NCI-H69 (cell line): ENCODE data around the gene RRP8.

Experiments used
- DNase-seq: peaks from one replicate; lab custom pipeline; 2025; lab: John Stamatoyannopoulos, UW

RRP8 gene

GRCh38 chr11:6568191-6568918 is 35.1 kb downstream of the RRP8 start:
- peak; percentile 66 for DNase-seq

DNA sequence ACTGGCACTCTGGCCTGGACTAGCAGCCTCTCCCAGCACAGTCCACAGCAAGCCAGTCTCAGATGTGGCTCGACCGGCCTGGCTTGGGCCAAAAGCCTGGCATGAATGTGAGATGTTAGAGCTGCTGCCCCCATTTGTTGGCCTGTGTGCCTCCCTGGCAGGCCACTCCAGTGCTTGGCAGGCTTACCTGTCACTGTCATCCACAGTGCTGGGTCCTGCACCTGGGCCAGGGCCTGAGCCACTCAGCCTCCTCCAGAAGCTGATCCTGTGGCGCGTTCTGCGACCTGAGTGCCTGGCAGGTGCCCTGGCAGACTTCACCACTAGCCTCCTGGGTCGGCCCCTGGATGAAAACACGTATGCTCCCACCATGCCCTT is 36.1 kb downstream of the RRP8 start:
- DNase-seq: no peak

DNA sequence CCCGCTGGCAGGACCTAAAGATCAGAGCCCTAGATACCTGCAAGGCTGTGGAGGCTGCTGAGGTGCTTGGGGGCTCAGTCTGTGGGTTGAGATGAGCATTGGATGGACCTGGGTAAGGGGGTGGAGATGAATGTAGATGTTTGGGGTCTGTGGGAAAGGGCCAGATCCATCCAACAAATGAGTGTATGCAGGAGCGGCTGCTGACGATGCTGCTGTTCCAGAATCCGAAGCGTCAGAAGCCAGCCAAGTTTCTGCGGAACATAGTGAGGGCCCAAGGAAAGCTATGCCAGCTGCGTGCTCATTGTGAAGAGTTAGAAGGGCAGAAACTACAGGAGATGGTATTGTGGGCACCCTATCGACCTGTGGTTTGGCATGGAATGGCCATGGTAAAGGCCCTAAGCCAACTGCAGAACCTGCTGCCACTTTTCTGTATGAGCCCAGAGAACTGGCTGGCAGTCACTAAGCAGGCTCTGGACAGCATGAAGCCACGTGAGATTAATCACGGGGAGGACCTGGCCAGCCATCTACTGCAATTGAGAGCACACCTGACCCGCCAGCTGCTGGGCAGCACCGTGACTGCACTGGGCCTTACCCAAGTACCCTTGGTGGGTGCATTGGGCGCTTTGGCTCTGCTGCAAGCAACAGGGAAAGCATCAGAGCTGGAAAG is 36.6 kb downstream of the RRP8 start:
- DNase-seq: no peak

DNA sequence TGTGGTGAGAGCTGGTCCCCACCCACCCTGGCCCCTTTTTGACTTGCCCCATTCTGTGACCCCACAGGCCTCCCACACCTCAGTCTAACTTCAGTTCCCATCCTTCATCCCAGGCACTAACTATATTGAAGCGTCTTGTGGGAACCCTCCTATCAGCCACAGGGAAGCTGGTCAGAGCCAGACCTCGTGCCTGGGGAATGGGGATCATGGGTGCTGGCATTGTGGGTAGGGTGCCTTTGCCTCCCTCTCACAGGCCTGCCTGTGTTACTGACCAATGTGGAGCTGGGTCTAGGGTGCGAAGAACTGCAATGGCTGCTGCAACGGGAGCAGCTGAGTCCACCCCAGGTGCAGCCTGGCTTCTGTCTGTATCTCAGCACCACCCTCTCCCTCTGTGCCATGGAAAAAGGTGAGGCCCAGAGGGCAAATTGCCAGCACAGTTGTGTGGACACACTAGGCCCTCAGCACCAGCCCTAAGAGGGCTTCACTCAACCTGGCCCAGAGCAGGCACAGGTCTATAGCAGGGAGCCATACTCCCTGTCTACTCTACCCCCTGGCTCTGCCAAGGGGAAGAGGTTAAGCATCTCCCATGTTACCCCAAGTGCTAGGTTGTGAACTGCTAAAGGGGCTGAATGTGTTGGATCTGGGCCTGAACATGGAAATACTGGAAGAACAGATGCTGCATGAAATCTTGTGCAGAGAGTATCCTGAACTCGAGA is 37.3 kb downstream of the RRP8 start:
- DNase-seq: no peak

DNA sequence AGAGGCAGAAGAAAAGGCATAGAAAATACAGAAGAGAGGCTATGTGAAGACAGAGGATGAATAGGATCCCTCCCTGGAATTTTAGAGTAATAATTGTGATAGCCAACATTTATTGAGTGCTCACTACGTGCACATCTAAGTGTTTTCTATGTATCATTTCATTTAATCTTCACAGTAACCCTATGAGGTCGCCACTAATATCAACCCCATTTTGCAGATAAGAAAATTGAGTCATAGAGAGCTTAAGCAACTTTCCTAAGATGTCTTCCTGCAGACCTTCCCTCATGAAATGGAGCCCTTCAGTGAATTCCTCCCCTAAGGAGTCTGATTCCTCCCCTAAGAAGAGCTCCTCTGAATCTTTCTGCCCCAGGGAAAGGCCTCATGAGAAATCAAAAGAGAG is 38.1 kb downstream of the RRP8 start:
- no peak for DNase-seq

GRCh38 chr11:6563667-6564066 is 39.7 kb downstream of the RRP8 start:
- no peak for DNase-seq

DNA sequence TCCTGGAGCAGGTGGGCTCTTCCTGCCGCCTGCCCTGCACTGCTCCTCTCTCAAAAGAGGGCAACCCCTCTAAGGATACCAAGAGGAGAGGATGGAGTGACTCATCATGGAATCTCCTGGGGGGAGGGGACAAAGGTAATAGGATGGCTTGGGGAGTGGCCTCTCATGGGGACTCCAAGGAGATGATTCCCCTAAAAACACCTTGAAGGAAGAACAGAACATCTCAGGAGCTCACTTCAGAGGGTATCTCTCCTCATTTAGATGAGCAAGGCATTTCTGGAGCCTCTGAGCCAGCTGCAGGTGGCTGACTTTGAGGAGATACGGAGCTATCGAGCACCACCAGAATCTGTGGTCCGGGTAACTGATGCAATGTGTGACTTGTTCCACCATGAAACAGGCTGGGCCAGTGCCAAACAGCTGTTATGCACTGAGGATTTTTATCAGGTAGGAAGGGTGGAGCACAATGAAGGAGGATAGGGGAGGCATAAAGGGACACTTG is 40.2 kb downstream of the RRP8 start:
- no peak for DNase-seq

- no peak for DNase-seq
Measured at GRCh38 chr11:6561288-6561687, 42.1 kb downstream of the RRP8 start.

GRCh38 chr11:6559369-6559768 is 44.0 kb downstream of the RRP8 start:
- no peak for DNase-seq

DNA sequence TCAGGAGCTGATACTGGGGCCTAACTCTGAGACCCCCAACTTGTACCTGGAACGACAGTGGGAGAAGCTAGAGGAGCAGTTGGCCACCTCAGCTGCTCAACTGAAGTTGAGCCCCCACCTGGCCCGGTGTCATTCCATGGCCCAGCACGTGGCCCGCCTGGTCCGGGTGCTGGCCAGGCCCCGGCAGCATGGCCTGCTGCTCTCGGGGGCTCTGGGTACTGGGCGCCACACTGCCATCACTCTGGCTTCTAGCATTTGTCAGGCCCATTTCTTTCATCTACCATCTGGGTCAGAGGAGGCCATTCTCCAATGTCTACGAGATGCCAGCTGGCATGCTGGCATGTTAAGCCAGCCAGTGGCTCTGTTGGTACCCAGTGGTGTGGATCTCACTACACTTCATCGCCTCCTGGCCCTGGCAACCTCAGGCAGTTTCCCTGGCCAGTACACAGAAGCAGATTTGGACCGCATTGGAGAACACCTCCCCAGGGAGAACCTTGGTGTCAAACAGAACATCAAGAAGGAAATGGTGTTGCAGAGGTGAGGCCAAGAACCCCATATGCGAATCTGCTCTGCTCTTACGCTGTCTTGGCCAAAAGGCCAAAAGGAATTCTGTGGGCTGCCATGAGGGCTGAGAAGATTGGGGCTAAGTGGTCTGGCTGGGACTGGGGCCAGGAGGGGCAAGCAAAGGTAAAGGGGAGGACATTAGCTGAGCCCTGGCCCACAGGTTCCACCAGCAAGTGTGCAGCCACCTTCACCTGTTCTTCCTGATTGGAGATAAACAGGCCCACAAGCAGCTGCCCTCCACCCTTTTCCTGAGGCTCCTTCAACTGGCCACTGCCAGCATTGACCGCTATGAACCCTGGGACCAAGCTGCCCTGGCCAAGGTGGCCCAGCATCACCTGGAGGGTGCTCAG is 45.4 kb downstream of the RRP8 start:
- DNase-seq: no peak

GRCh38 chr11:6557063-6557462 is 46.4 kb downstream of the RRP8 start:
- no peak for DNase-seq

DNA sequence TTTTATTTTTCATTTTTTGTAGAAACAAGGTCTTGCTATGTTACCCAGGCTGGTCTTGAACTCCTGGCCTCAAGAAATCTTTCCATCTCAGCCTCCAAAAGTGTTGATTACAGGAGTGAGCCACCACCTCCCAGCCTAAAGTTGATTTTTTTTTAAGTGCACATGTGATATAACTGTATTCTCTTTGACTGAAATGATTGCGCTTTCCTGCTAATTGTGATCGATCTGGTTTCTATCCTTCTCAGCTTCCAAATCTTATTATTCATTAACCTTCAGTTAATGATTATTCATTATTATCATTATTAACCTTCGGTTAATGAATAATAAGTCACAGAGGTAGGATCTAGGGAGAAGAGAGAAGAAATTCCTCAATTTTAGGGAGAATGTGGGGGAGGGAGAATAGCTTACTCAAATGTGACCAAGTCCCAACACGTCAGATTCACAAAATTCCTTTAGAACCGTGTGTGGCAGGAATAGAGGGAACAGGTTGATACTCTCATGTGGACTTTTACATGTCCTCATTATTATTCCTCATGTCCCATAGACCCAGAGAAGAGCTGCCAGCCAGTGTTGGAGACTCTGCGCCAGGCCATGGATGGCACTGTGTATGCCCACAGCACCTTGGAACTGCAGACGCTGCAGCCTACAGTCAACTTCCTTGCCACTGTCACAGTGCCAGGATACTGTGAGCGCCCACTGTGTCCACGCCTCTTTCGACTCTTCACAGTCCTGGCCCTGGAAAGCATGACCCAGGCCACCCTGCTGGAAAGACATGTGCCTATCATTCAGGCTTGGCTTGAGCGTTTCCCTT is 47.1 kb downstream of the RRP8 start:
- no peak for DNase-seq

- no peak for DNase-seq
Measured at GRCh38 chr11:6554828-6555706, 48.3 kb downstream of the RRP8 start.

DNA sequence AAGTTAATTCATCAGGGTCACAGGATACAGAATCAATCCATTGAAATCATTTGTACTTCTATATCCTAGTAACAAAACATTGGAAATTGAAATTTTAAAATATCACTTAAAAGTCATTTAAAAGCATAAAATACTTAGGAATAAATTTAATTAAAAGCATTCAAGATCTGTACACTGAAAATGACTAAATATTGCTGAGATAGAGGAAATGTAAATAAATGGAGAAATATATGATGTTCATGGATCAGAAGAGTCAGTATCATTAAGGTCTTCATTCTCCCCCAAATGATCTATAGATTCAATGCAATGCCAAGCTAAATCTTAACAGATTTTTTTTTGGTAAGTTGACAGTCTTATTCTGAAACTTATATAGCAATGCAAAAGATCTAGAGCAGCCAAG is 49.8 kb downstream of the RRP8 start:
- no peak for DNase-seq

- DNase-seq: no peak
Measured at GRCh38 chr11:6548641-6549040, 54.8 kb downstream of the RRP8 start.

GRCh38 chr11:6548121-6548520 is 55.3 kb downstream of the RRP8 start:
- no peak for DNase-seq

DNA sequence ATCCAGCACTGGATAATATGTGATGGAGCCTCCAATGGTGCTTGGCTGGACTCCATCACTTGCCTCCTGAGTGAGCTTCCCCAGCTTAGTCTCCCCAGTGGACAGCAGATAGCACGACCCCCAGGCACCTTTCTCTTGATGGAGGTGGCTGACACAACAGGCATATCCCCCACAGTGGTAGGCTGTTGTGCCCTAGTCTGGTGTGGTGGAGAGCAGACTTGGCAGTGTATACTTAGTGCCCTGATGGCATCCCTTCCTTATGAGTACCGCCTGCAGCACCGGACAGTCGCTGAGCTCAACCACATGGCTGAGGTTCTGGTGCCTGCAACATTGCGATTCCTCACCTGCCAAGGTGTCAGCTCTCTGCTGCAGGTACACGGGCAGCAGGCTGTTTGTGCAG is 56.2 kb downstream of the RRP8 start:
- DNase-seq: no peak

- no peak for DNase-seq
Measured at GRCh38 chr11:6546735-6547134, 56.7 kb downstream of the RRP8 start.

GRCh38 chr11:6545917-6546605 is 57.4 kb downstream of the RRP8 start:
- no peak for DNase-seq
